Measurements from ENCODE around the gene SUFU.

DNA sequence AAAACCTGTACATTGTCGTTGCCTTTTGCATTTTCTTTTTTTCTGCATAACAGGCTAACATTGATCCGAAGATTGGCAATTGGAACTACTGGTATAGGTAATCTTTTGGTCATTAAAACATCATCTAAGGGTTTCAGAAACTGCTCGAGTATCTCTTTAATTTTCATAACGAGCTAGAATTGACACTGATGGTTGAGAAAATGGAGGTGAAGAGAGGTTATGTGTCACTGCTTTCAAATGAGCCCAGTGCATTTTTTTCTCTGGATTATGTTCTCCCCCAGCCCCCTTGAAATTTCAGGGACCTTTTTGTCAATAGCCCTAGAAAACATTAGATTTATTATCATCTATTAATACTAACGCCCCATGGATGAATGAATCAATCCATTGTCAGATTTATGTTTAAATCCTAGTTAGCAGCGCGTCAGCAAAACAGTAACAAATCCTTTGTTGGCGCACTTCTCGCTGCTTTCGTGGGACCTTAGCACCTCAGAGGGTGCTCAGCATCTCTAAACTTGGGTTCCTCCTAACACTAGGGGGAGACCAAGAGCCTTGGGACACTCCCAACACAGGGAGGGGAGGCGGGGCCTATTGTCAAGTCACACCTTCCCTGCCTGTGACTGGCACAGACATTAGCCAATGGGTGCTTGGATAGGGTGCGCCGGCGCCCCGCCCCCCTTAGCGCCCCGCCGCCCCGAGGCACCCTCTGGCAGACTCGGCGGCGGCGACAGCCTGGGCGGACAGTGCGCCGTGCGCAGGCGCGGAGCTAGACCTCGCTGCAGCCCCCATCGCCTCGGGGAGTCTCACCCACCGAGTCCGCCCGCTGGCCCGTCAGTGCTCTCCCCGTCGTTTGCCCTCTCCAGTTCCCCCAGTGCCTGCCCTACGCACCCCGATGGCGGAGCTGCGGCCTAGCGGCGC is at the start of gene SUFU:
- TF ChIP-seq CTCF (conservative IDR thresholded peaks at IDR 0.05; ENCODE audit: low read depth in 2 of 2), result peak; percentile 85 to 97
- peak; percentile 90 for TF ChIP-seq POLR2AphosphoS5 (IDR thresholded peaks at IDR 0.05; ENCODE audit: low read depth)
- no peak for TF ChIP-seq REST (IDR thresholded peaks at IDR 0.05; ENCODE audit: unreplicated experiment)
- no peak for TF ChIP-seq EZH2 (IDR thresholded peaks at IDR 0.05; ENCODE audit: low read depth, unreplicated experiment)
- TF ChIP-seq, protein P1, sequence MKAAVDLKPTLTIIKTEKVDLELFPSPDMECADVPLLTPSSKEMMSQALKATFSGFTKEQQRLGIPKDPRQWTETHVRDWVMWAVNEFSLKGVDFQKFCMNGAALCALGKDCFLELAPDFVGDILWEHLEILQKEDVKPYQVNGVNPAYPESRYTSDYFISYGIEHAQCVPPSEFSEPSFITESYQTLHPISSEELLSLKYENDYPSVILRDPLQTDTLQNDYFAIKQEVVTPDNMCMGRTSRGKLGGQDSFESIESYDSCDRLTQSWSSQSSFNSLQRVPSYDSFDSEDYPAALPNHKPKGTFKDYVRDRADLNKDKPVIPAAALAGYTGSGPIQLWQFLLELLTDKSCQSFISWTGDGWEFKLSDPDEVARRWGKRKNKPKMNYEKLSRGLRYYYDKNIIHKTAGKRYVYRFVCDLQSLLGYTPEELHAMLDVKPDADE (IDR thresholded peaks at IDR 0.05), result no peak
- TF ChIP-seq STAT1 (IDR thresholded peaks at IDR 0.05; ENCODE audit: unreplicated experiment), result no peak
- peak; percentile 59 for TF ChIP-seq CREB1 (CRISPR knock-in tag; IDR thresholded peaks at IDR 0.05; ENCODE audit: low read depth)
- no peak for TF ChIP-seq EZH2phosphoT487 (IDR thresholded peaks at IDR 0.05; ENCODE audit: unreplicated experiment)
- no peak for TF ChIP-seq JUNB (IDR thresholded peaks at IDR 0.05; ENCODE audit: unreplicated experiment)
- TF ChIP-seq, protein P2, sequence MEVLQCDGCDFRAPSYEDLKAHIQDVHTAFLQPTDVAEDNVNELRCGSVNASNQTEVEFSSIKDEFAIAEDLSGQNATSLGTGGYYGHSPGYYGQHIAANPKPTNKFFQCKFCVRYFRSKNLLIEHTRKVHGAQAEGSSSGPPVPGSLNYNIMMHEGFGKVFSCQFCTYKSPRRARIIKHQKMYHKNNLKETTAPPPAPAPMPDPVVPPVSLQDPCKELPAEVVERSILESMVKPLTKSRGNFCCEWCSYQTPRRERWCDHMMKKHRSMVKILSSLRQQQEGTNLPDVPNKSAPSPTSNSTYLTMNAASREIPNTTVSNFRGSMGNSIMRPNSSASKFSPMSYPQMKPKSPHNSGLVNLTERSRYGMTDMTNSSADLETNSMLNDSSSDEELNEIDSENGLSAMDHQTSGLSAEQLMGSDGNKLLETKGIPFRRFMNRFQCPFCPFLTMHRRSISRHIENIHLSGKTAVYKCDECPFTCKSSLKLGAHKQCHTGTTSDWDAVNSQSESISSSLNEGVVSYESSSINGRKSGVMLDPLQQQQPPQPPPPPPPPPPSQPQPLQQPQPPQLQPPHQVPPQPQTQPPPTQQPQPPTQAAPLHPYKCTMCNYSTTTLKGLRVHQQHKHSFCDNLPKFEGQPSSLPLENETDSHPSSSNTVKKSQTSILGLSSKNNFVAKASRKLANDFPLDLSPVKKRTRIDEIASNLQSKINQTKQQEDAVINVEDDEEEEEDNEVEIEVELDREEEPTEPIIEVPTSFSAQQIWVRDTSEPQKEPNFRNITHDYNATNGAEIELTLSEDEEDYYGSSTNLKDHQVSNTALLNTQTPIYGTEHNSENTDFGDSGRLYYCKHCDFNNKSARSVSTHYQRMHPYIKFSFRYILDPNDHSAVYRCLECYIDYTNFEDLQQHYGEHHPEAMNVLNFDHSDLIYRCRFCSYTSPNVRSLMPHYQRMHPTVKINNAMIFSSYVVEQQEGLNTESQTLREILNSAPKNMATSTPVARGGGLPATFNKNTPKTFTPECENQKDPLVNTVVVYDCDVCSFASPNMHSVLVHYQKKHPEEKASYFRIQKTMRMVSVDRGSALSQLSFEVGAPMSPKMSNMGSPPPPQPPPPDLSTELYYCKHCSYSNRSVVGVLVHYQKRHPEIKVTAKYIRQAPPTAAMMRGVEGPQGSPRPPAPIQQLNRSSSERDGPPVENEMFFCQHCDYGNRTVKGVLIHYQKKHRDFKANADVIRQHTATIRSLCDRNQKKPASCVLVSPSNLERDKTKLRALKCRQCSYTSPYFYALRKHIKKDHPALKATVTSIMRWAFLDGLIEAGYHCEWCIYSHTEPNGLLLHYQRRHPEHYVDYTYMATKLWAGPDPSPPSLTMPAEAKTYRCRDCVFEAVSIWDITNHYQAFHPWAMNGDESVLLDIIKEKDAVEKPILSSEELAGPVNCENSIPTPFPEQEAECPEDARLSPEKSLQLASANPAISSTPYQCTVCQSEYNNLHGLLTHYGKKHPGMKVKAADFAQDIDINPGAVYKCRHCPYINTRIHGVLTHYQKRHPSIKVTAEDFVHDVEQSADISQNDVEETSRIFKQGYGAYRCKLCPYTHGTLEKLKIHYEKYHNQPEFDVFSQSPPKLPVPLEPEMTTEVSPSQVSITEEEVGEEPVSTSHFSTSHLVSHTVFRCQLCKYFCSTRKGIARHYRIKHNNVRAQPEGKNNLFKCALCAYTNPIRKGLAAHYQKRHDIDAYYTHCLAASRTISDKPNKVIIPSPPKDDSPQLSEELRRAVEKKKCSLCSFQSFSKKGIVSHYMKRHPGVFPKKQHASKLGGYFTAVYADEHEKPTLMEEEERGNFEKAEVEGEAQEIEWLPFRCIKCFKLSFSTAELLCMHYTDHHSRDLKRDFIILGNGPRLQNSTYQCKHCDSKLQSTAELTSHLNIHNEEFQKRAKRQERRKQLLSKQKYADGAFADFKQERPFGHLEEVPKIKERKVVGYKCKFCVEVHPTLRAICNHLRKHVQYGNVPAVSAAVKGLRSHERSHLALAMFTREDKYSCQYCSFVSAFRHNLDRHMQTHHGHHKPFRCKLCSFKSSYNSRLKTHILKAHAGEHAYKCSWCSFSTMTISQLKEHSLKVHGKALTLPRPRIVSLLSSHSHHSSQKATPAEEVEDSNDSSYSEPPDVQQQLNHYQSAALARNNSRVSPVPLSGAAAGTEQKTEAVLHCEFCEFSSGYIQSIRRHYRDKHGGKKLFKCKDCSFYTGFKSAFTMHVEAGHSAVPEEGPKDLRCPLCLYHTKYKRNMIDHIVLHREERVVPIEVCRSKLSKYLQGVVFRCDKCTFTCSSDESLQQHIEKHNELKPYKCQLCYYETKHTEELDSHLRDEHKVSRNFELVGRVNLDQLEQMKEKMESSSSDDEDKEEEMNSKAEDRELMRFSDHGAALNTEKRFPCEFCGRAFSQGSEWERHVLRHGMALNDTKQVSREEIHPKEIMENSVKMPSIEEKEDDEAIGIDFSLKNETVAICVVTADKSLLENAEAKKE (CRISPR knock-in tag; IDR thresholded peaks at IDR 0.05), result no peak
- no peak for TF ChIP-seq ZNF331 (CRISPR knock-in tag; IDR thresholded peaks at IDR 0.05; ENCODE audit: low read depth)
- no peak for TF ChIP-seq NANOG (IDR thresholded peaks at IDR 0.05; ENCODE audit: borderline replicate concordance)
